NCI-H2196 (cell line): Measurements from ENCODE around the gene ZNF436.

Source experiments
- DNase-seq: peaks from one replicate; lab custom pipeline; 2025; ENCODE audit not compliant: unreplicated experiment; lab: John Stamatoyannopoulos, UW

The ZNF436 gene

GRCh38 chr1:23367451-23367790 is 2.2 kb downstream of the ZNF436 start:
- DNase-seq: peak; percentile 30

- no peak for DNase-seq
These were observed 3.0 kb downstream of the ZNF436 start for GRCh38 chr1:23366598-23366997.

GRCh38 chr1:23366146-23366545 is 3.5 kb downstream of the ZNF436 start:
- DNase-seq: no peak

- no peak for DNase-seq
These were observed 7.4 kb downstream of the ZNF436 start for GRCh38 chr1:23362218-23362713.

GRCh38 chr1:23358310-23358875 is 11.2 kb downstream of the ZNF436 start:
- no peak for DNase-seq

GRCh38 chr1:23357138-23357908 is 12.3 kb downstream of the ZNF436 start:
- no peak for DNase-seq

- DNase-seq: no peak
These were observed 13.0 kb downstream of the ZNF436 start for GRCh38 chr1:23356471-23357137.

- DNase-seq: no peak
These were observed 15.4 kb downstream of the ZNF436 start for GRCh38 chr1:23354245-23354644.

- DNase-seq: no peak
These were observed 17.4 kb downstream of the ZNF436 start for GRCh38 chr1:23352096-23352695.

- no peak for DNase-seq
These were observed 23.7 kb downstream of the ZNF436 start for GRCh38 chr1:23345920-23346319.

GRCh38 chr1:23344987-23345472 is 24.6 kb downstream of the ZNF436 start:
- DNase-seq: no peak

- DNase-seq: peak; percentile 99
These were observed 25.3 kb downstream of the ZNF436 start, which contains the start of gene HNRNPR for GRCh38 chr1:23344111-23344986. Gene HNRNPR (minus strand): TSS chr1:23344284. CDS start chr1:23341008, 3,276 bp downstream.

- peak; percentile 65 for DNase-seq
These were observed 26.2 kb downstream of the ZNF436 start for GRCh38 chr1:23343221-23344110.

GRCh38 chr1:23341931-23342692 is 27.5 kb downstream of the ZNF436 start:
- no peak for DNase-seq

GRCh38 chr1:23339632-23340031 is 30.0 kb downstream of the ZNF436 start:
- no peak for DNase-seq

- no peak for DNase-seq
These were observed 31.8 kb downstream of the ZNF436 start for GRCh38 chr1:23337869-23338268.

- DNase-seq: no peak
These were observed 37.9 kb downstream of the ZNF436 start for GRCh38 chr1:23331713-23332112.

- no peak for DNase-seq
These were observed 38.8 kb downstream of the ZNF436 start for GRCh38 chr1:23330846-23331245.

- no peak for DNase-seq
These were observed 44.2 kb downstream of the ZNF436 start for GRCh38 chr1:23325393-23325792.
